GM19372 (cell line): ENCODE results near the gene UPK3BL2.
"Not testable (repeated sequence)": the region's sequence is repeated elsewhere in the genome, so short reads cannot be mapped to it uniquely, and the experiment has no call there.

ENCODE experiments used
- ATAC-seq: cut with Tn5 transposase; IDR thresholded peaks from one replicate; pipeline ENCODE4 v1.9.1; 2021; ENCODE audit warnings: mild to moderate bottlenecking, low read depth, moderate library complexity; ENCODE audit not compliant: unreplicated experiment

UPK3BL2 gene

DNA sequence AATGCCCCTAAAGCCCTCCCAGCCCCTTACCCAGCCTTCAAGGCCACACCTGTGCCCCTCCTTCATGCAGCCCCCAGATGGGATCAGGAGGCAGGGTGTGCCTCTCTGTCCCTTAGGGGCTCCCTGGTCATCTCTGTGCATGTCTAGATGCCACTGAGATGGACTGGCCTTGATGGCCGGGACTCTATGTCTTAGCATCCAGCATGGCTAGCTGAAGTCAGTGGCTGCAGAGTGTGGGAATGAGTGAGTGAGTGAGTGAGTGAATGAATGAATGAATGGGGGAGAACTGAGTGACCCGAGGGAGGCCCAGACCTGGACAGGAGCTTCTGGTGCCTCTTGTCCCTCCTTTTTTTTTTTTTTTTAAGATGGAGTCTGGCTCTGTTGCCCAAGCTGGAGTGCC is 11.4 kb downstream of the UPK3BL2 start:
- ATAC-seq = not testable (repeated sequence)

DNA sequence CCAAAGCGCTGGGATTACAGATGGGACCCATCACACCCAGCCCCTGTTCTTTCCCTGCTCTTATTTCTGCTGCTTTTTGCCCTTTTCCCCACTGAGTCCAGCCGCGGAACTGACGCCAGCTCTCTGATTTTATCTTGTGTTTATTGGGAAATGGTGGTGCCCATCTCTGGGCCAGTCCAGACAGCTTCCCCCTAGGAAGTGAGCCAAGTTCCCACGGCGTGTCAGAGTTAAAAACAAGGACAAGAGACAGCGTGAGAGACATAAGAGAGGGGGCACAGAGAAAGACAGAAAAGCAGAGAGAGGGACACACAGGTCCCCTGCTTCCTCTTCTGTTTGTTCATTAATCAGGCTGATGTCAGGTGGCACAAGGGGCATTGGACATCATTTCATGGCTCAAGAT is 11.9 kb downstream of the UPK3BL2 start:
- ATAC-seq = not testable (repeated sequence)

DNA sequence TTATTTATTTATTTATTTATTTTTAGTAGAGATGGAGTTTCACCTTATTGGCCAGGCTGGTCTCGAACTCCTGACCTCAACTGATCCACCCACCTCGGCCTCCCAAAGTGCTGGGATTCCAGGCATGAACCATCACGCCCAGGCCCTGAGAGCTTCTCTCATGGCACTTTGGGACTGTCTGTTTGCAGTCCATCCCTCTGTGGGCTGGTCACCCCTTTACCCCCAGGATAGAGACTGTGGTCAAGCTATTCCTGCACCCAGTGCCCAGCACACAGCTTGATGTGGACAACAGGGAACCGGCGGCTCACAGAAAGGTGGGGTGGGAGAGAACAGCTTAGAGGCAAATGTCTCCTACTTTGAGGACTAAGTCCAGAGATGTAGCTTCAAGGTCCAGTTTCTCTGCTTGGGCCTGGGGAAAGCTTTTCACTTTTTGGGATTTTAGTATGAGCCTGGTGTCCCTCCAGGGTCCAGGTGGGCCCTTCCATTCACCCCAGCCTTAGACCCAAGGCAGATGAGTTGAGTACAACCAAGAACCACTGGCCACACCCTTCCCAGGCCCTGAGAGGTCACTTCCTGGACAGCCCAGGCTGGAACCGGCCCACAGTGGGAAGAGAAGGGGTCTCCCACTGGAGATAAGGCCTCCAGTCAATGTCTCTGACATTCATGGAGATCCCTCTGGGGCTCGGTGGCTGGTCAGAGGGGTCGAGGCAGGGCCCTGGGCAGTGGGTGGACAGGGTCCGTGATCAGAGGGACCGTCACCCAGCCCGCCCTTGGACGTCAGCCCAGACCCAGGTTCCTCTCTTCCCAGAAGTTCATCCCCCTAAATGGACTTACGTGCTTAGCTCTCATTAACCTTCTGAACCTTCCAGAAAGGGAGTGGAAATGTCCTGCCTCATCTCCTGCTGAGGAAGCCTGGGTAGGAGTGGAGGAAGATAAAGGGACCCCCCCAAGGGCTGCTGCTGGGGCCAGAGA is 15.4 kb downstream of the UPK3BL2 start:
- not testable (repeated sequence) for ATAC-seq

DNA sequence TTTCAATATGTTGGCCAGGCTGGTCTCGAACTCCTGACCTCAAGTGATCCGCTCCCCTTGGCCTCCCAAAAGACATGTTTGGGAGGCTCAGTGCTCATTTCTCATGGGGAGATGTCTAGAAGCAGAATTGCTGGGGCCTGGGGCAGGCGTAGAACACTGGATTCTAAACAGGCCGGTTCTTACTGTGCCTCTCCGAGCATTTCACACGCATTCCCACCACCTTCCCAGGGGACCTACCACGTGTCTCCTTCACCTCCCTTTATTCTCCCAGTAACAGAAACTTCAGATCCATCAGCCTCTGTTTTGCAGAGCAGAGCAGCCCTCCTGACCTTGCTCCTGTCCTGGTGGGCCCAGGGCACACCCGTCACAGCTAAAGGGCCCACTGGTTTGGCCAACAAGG is 16.3 kb downstream of the UPK3BL2 start:
- ATAC-seq = not testable (repeated sequence)

DNA sequence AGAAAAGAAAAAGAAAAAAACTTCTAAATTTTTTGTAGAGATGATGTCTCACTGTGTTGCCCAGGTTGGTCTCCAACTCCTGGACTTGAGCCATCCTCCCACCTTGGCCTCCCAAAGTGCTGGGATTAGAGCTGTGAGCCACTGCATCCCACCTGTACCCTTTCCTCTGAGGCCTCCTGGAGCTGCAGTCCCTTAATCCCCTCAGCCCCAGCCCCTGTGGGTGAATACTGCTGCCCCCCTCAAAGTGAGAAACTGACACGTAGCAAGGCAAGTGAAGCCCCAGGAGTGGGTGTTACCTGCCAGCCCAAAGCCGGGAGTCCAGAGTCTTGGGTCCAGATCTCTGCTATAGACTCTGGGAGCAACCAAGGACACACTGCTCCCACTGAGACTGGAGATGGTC is 18.7 kb downstream of the UPK3BL2 start:
- ATAC-seq = not testable (repeated sequence)

DNA sequence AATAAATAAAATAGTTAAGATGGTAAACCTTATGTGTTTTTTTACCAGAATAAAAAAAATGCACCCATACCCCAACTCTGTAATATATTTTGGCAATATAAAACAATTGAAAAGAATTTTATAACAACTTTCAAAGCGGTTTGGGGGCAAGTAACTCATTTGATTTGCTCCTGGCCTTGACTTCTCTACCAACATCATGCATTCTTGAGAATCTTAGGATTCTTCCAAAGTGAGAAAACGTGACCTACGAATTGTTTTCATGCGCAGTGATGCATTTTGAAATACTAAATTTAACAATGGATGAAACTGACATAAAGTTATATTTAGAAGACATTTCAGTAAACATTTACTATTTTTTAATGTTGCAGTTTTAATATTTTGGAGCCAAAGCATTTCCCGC is 22.7 kb downstream of the UPK3BL2 start:
- ATAC-seq = not testable (repeated sequence)

DNA sequence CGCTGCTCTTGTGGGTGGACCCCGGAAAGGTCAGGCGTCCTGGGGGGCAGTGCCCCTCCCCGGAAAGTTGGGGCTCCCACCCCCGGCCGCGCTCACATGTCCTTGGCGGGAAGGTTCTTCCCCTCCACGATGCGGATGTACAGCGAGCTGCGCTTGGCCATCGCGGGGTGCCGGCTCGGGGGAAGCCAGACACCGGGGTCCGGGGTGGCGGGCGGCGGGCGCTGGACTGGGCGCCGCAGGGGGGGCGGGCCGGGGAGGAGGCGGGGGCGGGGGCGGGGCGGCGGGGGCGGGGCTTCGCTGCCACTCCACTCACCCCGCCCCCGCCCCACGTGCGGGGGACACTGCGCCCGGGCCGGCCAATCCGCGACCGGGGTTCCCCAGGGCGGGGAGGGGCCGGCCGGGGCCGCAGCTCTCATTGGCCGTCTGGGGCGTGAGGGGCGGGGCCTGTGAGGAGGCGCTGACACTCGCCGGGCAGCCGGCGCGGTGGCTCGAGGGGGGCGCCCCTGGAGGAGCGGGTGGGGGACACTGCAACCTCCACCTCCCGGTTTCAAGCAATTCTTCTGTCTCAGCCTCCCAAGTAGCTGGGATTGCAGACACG is 25.8 kb downstream of the UPK3BL2 start, which contains the start of gene RASA4B:
Gene RASA4B (minus strand): TSS at position 228 of the 598 bp plus-strand sequence. CDS start 67 bp downstream, at position 161.
- peak; percentile 87 for ATAC-seq

DNA sequence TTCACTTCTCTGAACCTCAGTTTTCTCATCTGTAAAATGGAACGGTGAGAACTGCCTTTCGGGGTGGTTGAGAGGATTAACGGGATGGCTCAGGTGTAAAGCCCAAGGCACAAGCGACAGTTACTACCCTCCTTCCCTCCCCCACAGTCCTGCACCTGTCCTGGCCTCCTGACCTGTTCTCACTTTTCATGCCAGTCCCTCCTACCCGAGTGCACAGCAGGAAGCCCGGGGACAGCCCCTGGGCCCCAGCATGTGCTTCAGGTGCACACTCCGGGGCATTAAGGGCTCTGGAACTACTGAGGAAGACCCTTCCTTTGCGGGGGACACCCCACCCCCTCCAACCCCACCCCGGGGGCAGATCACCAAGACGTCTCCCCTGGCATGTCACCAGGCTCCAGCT is 26.5 kb downstream of the UPK3BL2 start:
- ATAC-seq = not testable (repeated sequence)

DNA sequence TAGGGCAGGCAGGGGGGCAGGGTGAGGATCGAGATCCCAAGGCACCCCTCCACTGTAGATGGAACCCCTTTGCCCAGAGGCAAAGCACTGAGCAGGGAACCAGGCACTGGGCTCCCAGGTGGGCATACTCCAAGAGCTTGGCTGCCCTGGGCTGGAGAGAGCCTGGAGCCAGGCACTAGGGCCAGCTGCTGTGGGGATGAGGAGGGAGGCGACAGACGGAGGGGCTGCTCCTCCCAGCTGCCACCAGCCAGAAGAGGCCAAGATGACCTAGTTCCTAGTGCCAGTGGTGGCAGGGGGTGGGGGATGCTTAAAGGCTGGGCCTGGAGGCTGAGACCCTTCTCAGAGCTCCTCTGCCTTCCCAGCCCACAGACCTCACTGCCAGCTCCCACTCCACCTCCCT is 27.6 kb downstream of the UPK3BL2 start:
- not testable (repeated sequence) for ATAC-seq

DNA sequence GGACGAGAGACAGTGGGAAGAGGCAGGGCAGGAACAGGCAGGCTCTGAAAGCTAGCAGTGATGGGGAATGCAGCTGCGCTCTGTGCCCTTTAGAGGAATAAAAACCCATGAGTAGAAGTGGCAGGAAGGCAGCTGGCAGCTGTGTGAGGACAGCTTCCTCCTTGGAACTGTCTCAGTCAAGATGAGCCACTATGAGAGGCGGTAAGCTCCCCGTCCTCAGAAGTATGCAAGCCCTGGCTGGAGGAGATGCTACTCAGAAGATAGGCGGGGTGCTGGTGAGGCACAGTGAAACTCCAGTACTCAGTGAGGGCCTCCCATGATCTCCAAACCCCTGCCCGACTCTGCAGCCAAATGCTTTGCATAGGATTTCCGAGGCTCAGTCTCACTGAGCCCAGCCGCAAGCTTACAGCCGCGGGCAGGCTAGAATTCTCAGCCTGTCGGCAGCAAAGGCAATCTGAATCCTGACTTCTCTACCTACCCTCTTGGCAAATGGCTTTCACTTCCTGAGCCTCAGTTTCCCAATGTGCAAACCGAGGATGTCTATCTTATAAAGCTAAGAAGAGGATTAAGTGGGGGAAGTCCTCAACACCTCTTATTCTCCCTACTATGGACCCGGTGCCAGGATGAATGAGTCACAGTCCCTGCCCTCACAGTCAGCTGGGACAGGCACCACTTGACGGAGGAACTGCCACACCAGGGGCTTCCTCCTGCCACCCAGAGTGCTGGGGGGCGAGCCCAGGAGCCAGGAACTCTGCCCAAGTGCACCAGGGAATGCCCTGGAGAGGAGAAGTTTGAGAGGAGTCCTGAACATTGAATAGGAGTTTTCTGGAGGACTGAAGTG is 28.4 kb downstream of the UPK3BL2 start:
- ATAC-seq = peak; percentile 56

DNA sequence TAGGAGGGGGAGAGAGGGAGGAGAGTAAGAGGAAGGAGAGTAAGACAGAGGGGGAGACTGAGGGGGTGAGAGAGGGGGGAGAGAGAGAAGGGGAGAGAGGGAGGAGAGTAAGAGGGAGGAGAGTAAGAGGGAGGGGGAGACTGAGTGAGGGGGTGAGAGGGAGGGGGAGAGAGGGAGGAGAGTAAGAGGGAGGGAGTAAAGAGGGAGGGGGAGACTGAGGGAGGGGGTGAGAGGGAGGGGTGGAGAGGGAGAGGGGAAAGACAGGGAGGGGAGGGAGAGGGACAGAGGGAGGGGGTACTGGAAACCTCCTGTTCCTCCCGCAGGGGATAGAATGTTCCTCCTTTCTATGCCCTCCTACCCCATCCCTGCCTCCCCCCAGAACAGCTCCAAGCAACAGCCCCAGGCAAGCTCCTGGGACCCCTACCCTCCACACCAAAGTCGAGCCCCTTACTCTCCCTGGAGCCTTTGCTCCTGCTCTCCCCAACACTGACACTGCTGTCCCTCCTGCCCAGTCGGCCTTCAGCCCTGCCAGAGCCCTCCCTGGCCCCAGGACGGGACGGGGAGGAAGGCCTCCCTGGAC is 30.8 kb downstream of the UPK3BL2 start:
- ATAC-seq = not testable (repeated sequence)

DNA sequence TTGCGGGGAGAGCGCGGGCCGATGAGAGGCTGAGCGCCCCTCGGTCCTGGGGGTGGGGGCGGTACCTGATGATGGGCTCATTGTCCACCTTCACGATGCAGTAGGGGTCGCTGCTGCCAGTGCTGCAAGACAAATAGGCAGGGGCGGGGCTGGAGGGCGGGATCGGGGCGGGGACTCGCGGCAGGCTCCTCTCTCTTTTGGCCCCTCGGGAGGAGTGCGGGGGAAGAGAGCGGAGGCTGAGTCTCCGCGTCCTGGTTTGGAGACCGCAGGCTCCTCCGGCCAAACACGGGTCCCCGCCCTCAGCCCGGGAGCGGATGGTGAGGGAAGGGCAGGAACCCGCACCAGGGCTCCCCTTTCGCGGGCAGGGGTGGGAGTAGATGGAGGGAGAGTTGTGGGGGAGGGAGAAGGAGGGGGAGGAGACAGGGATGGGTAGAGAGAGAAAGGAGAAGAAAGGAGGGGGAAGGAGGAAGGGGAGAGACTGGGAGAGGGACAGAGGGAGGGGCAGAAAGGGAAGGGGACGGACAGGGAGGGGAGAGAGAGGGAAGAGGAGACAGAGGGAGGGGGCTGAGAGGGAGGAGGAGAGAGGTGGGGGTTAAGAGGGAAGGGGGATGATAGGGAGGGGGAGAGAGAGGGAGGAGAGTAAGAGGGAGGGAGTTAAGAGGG is 31.5 kb downstream of the UPK3BL2 start:
- ATAC-seq = peak; percentile 42

DNA sequence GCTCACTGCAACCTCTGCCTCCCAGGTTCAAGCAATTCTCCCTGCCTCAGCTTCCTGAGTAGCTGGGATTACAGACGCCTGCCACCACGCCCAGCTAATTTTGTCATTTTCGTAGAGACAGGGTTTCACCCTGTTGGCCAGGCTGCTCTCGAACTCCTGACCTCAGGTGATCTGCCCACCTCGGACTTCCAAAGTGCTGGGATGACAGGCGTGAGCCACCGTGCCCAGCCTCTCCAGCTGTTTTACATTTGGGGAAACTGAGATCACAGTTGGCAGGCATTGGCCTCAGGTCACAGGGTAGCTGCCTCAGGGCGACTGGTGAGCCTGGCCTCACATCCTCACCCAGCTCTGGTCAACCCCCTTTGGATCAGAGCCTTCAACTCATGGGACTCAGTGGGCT is 32.9 kb downstream of the UPK3BL2 start:
- ATAC-seq = not testable (repeated sequence)

DNA sequence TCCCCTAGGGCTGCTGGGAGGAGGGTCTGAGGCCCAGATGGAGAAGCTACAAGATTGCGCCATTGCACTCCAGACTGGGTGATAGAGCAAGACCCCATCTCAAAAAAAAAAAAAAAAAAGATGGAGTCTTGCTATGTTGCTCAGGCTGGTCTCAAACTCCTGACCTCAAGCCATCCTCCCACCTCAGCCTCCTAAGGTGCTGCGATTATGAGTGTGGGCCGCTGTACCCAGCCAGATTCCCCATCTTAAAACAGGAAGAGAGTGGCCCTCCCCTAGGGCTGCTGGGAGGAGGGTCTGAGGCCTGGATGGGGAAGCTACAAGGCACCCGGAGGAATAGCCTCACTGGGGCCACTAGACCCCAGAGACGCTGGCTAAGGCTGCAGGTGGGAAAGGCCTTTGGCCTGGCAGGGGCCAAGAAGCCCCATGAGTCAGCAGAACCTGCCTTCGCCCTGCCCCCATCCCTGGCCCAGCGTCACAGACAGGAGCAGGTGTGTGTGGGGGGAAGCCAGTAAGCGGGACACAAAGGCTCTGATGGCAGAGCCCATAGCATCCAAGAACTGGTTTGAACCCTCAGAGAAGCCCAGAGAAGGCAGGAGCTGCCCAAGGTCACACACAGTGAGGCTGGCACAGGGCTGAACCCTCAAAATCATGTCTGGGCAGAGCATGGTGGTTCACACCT is 35.9 kb downstream of the UPK3BL2 start:
- not testable (repeated sequence) for ATAC-seq

DNA sequence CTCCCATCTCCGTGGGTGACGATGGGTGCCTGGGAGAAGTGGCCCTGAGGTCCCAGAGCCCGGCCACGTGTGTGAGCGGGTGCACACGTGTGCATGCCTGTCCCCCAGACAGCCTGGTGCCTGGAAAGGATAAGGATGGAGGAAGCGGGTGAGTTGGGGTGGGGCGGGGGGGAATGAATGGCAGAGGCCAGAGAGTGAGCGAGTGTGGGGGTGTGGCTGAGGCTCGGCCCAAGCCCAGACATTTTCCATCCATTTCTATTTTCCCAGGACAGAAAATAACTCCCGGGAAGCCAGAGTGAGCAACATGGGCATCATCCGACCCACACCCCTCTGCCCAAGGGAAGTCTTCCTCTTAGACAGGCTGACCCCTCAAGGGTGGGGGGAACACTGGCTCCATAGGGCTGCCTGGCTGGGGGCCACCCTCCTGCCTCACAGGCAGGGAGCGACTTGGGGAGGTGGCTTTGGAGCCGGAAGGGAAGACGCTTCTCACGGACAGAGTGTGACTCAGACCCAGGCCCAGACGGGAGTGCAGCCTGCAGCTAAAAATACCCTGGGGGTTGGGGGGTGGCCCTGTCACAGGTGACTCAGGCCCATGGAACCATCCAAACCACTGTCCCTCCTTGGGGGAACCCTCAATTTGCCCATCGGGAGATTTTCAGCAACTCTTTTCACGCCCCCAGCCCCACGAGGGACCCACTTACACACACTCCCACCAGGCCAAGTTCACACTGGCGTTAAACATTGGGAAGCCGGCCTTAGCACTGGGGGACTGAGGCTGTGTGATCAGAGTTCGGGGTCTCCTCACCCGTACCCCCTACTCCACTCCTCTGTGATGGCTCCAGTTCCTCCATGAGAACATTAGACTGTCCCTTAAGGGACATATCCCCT is 38.0 kb downstream of the UPK3BL2 start:
- ATAC-seq = not testable (repeated sequence)

DNA sequence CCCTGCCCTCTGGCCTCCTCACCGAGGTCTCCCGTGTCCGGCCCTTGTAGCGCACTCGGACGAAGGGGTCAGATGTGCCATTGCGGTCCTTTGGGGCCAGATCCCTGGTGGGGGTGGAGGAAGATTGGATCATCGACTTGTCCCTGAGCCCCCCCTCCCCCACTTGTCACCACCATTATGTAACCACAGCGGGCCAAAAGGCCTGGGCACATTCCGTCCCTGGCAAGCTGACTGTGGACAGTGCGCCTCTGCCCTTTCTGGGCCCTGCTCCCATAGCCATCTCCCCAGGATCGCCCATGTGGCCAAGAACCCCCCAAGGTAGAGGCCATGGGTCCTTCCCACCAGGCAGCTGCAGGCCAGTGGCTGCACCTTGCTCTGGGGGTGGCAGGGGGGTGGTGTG is 40.4 kb downstream of the UPK3BL2 start:
- ATAC-seq = not testable (repeated sequence)

DNA sequence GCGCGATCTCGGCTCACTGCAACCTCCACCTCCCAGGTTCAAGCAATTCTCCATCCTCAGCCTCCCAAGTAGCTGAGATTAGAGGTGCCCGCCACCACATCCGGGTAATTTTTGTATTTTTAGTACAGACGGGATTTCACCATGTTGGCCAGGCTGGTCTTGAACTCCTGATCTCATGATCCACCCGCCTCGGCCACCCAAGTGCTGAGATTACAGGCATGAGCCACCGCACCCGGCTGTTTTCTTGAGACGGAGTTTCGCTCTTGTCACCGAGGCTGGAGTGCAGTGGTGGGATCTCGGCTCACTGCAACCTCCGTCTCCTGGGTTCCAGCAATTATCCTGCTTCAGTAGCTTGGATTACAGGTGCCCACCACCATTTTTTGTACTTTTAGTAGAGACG is 45.2 kb downstream of the UPK3BL2 start:
- not testable (repeated sequence) for ATAC-seq

DNA sequence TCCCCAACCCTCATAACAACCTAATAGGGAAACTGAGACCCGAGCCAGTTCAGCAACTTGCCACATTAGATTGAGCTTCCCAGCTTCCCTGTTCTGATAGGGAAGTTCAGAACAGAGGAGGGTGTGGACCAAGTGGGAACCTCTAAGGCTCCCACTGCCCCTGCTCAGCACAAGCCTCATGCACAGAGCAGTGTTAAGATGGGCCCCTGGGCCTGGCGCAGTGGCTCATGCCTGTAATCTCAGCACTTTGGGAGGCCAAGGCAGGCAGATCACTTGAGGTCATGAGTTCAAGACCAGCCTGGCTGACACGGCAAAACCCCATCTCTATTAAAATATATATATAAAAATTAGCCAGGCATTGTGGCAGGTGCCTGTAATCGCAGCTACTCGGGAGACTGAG is 46.2 kb downstream of the UPK3BL2 start:
- ATAC-seq = not testable (repeated sequence)
